ENCODE results near the gene AKAP7. TPM values are rescaled to one million over a fixed set of nuclear protein-coding genes. Genes with fewer than 3 reads are reported as not detected.

Gene AKAP7
- total RNA-seq, 1 donor from 2014 or later = 4.6 TPM

DNA sequence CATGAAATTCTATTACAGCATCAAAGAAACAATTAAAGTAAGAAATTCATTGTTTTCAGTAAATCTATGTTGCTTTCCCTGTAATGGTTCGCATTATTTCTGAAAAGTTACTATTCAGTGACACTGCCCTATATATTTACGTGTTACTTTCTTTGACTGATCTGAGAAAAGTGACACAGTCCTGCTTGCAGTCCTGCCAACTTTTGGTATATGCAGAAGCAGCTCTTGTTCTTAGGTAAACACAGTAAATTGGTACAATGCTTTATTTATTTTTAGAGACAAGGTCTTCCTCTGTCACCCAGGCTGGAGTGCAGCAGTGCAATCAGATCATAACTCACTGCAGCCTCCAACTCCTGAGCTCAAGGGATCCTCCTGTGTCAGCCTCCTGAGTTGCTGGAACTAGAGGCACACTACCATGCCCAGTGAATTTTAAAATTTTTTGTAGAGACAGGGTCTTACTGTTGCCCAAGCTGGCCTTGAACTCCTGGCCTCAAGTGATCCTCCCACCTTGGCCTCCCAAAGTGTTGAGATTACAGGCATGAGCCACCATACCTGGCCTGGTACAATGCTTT, 151.3 kb downstream of the AKAP7 start:
- DNase-seq (ENCODE audit: low read depth) (no peak), FAIRE-seq (no peak)
- Histone ChIP-seq H3K4me3 (ENCODE audit: insufficient read depth, low read depth, low read length) (no peak overlapping the region), H2AFZ (ENCODE audit: low read depth, low read length) (no peak overlapping the region), H3K4me1 (ENCODE audit: insufficient read depth, low read length) (no peaks in the 10 kb centered on the region), H3K79me2 (ENCODE audit: insufficient read depth, low read length) (no peaks in the 10 kb centered on the region), H3K27ac (ENCODE audit: low read depth, low read length) (no peak overlapping the region), H3K27me3 (ENCODE audit: insufficient read depth, low read length) (no peaks in the 10 kb centered on the region), H3K9me3 (ENCODE audit: insufficient read depth, low read depth, low read length) (no peaks in the 10 kb centered on the region), H4K20me1 (ENCODE audit: insufficient read depth, low read length) (no peaks in the 10 kb centered on the region), H3K4me2 (ENCODE audit: low read length) (no peak overlapping the region), H3K36me3 (ENCODE audit: insufficient read depth, low read length) (no peaks in the 10 kb centered on the region), H3K9ac (ENCODE audit: low read length) (no peak overlapping the region)
- Mint-ChIP-seq H3K27me3 (ENCODE audit: low read depth, unreplicated experiment) (no peaks in the 10 kb centered on the region), H3K36me3 (ENCODE audit: low read depth, unreplicated experiment) (no peaks in the 10 kb centered on the region), H3K4me3 (ENCODE audit: unreplicated experiment) (no peak overlapping the region), H3K4me1 (ENCODE audit: low read depth, unreplicated experiment) (peaks cover 4% of the 10 kb centered on the region), H3K9me3 (ENCODE audit: unreplicated experiment) (no peaks in the 10 kb centered on the region), H3K27ac (ENCODE audit: unreplicated experiment) (no peak overlapping the region)
- no peak for TF ChIP-seq EZH2 (IDR thresholded peaks at IDR 0.05; ENCODE audit: insufficient read depth, low read length)
- TF ChIP-seq, protein P1, sequence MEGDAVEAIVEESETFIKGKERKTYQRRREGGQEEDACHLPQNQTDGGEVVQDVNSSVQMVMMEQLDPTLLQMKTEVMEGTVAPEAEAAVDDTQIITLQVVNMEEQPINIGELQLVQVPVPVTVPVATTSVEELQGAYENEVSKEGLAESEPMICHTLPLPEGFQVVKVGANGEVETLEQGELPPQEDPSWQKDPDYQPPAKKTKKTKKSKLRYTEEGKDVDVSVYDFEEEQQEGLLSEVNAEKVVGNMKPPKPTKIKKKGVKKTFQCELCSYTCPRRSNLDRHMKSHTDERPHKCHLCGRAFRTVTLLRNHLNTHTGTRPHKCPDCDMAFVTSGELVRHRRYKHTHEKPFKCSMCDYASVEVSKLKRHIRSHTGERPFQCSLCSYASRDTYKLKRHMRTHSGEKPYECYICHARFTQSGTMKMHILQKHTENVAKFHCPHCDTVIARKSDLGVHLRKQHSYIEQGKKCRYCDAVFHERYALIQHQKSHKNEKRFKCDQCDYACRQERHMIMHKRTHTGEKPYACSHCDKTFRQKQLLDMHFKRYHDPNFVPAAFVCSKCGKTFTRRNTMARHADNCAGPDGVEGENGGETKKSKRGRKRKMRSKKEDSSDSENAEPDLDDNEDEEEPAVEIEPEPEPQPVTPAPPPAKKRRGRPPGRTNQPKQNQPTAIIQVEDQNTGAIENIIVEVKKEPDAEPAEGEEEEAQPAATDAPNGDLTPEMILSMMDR (IDR thresholded peaks at IDR 0.05; ENCODE audit: insufficient read depth, low read depth, low read length) = no peak

GRCh38 chr6:131288214-131288613, 152.9 kb downstream of the AKAP7 start:
- H3K36me3 ChIP-seq (ENCODE audit: insufficient read depth, low read length) = no peaks in the 10 kb centered on the region

GRCh38 chr6:131290955-131291354, 155.7 kb downstream of the AKAP7 start:
- no peak for TF ChIP-seq EZH2 (IDR thresholded peaks at IDR 0.05; ENCODE audit: insufficient read depth, low read length)
- TF ChIP-seq, protein P1 (IDR thresholded peaks at IDR 0.05; ENCODE audit: insufficient read depth, low read depth, low read length) = no peak
- no peaks in the 10 kb centered on the region for H3K27me3 Mint-ChIP-seq (ENCODE audit: low read depth, unreplicated experiment)

More at GRCh38 chr6:131288214-131288613, 152.9 kb downstream of the AKAP7 start:
- no peak for TF ChIP-seq EZH2 (IDR thresholded peaks at IDR 0.05; ENCODE audit: insufficient read depth, low read length)
- TF ChIP-seq, protein P1 (IDR thresholded peaks at IDR 0.05; ENCODE audit: insufficient read depth, low read depth, low read length) = no peak
- Histone ChIP-seq H3K9me3 (ENCODE audit: insufficient read depth, low read depth, low read length) (no peaks in the 10 kb centered on the region), H3K79me2 (ENCODE audit: insufficient read depth, low read length) (no peaks in the 10 kb centered on the region), H4K20me1 (ENCODE audit: insufficient read depth, low read length) (no peaks in the 10 kb centered on the region), H3K4me2 (ENCODE audit: low read length) (no peak overlapping the region), H2AFZ (ENCODE audit: low read depth, low read length) (no peak overlapping the region), H3K4me3 (ENCODE audit: insufficient read depth, low read depth, low read length) (no peak overlapping the region), H3K27ac (ENCODE audit: low read depth, low read length) (no peak overlapping the region), H3K9ac (ENCODE audit: low read length) (no peak overlapping the region), H3K27me3 (ENCODE audit: insufficient read depth, low read length) (no peaks in the 10 kb centered on the region), H3K4me1 (ENCODE audit: insufficient read depth, low read length) (no peaks in the 10 kb centered on the region)
- FAIRE-seq (no peak), DNase-seq (ENCODE audit: low read depth) (no peak)
- H3K36me3 Mint-ChIP-seq (ENCODE audit: low read depth, unreplicated experiment) = no peaks in the 10 kb centered on the region
- H3K27me3 Mint-ChIP-seq (ENCODE audit: low read depth, unreplicated experiment) = no peaks in the 10 kb centered on the region
- H3K27ac Mint-ChIP-seq (ENCODE audit: unreplicated experiment) = no peak overlapping the region
- peaks cover 2% of the 10 kb centered on the region for H3K4me1 Mint-ChIP-seq (ENCODE audit: low read depth, unreplicated experiment)
- H3K9me3 Mint-ChIP-seq (ENCODE audit: unreplicated experiment) = no peaks in the 10 kb centered on the region
- no peak overlapping the region for H3K4me3 Mint-ChIP-seq (ENCODE audit: unreplicated experiment)

More at GRCh38 chr6:131290955-131291354, 155.7 kb downstream of the AKAP7 start:
- H3K27ac ChIP-seq (ENCODE audit: low read depth, low read length) = no peak overlapping the region
- Mint-ChIP-seq H3K4me3 (ENCODE audit: unreplicated experiment) (no peak overlapping the region), H3K4me1 (ENCODE audit: low read depth, unreplicated experiment) (peaks cover 2% of the 10 kb centered on the region), H3K27ac (ENCODE audit: unreplicated experiment) (no peak overlapping the region), H3K9me3 (ENCODE audit: unreplicated experiment) (no peaks in the 10 kb centered on the region), H3K36me3 (ENCODE audit: low read depth, unreplicated experiment) (no peaks in the 10 kb centered on the region)
- no peak for DNase-seq (ENCODE audit: low read depth)
- H3K9ac ChIP-seq (ENCODE audit: low read length) = no peak overlapping the region
- H2AFZ ChIP-seq (ENCODE audit: low read depth, low read length) = no peak overlapping the region
- H3K79me2 ChIP-seq (ENCODE audit: insufficient read depth, low read length) = no peaks in the 10 kb centered on the region
- H3K9me3 ChIP-seq (ENCODE audit: insufficient read depth, low read depth, low read length) = no peaks in the 10 kb centered on the region
- H3K4me1 ChIP-seq (ENCODE audit: insufficient read depth, low read length) = no peaks in the 10 kb centered on the region
- H3K27me3 ChIP-seq (ENCODE audit: insufficient read depth, low read length) = no peaks in the 10 kb centered on the region
- H3K4me3 ChIP-seq (ENCODE audit: insufficient read depth, low read depth, low read length) = no peak overlapping the region
- H4K20me1 ChIP-seq (ENCODE audit: insufficient read depth, low read length) = no peaks in the 10 kb centered on the region
- no peak overlapping the region for H3K4me2 ChIP-seq (ENCODE audit: low read length)
- no peaks in the 10 kb centered on the region for H3K36me3 ChIP-seq (ENCODE audit: insufficient read depth, low read length)
- no peak for FAIRE-seq
